ENCODE data around the gene CAMTA1.

DNA sequence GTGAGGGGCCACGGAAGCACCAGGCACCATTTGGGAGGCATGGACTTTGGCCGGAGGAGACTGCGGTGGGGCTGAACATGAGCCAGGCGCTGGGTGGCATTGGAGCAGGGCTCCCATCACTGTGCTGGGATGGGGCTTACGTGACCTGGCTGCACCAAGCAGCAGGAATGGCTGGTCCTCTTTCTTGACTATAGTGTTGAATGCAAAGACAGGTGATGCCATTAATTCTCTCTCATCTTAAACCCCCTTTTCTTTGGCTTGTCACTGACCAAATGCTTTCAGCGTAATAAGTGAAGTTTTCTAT, 447.9 kb downstream of the CAMTA1 start:
- TF ChIP-seq, protein P1, sequence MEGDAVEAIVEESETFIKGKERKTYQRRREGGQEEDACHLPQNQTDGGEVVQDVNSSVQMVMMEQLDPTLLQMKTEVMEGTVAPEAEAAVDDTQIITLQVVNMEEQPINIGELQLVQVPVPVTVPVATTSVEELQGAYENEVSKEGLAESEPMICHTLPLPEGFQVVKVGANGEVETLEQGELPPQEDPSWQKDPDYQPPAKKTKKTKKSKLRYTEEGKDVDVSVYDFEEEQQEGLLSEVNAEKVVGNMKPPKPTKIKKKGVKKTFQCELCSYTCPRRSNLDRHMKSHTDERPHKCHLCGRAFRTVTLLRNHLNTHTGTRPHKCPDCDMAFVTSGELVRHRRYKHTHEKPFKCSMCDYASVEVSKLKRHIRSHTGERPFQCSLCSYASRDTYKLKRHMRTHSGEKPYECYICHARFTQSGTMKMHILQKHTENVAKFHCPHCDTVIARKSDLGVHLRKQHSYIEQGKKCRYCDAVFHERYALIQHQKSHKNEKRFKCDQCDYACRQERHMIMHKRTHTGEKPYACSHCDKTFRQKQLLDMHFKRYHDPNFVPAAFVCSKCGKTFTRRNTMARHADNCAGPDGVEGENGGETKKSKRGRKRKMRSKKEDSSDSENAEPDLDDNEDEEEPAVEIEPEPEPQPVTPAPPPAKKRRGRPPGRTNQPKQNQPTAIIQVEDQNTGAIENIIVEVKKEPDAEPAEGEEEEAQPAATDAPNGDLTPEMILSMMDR (IDR thresholded peaks at IDR 0.05), result no peak
- no peak for TF ChIP-seq POLR2A (IDR thresholded peaks at IDR 0.05)
- no peak for TF ChIP-seq POLR2AphosphoS5 (IDR thresholded peaks at IDR 0.05)
